ENCODE data around the gene HIF1AN. TPM values are rescaled to one million over a fixed set of nuclear protein-coding genes. Genes with fewer than 3 reads are reported as not detected.
A peak's percentile ranks its signal among the peaks of the same experiment; 100 is the strongest.

The HIF1AN gene
- total RNA-seq, 2 donors from 2014 or later = 7.3 to 9.9 TPM

- DNase-seq = no peak
- Histone ChIP-seq H3K27ac (no peak overlapping the region), H3K9me3 (no peaks in the 10 kb centered on the region), H3K4me3 (no peak overlapping the region), H3K36me3 (replicated peaks in 1 of 2; ENCODE audit: insufficient read depth in 1 of 2, low read depth in 2 of 2) (no peaks in the 10 kb centered on the region), H3K27me3 (no peaks in the 10 kb centered on the region), H3K4me1 (peaks cover 1% of the 10 kb centered on the region)
- no peak for TF ChIP-seq POLR2A (IDR thresholded peaks at IDR 0.05)
- TF ChIP-seq CTCF (IDR thresholded peaks at IDR 0.05) = no peak
- ATAC-seq = no peak
- WGBS, 2 donors = 83 to 84% methylated on average over 2 of the region's 2 CpGs
- intact Hi-C loops (cut with DNase I) = no loop called here
Observed at GRCh38 chr10:100505164-100505563, 30.6 kb upstream of the HIF1AN start.

- DNase-seq (no peak), ATAC-seq (no peak)
- no peaks in the 10 kb centered on the region for H3K9me3 ChIP-seq
- peaks cover 6% of the 10 kb centered on the region for H3K4me1 ChIP-seq
- H3K27me3 ChIP-seq = no peaks in the 10 kb centered on the region
- no peak for TF ChIP-seq POLR2A (IDR thresholded peaks at IDR 0.05)
- TF ChIP-seq CTCF (IDR thresholded peaks at IDR 0.05) = no peak
- no peaks in the 10 kb centered on the region for H3K36me3 ChIP-seq (replicated peaks in 1 of 2; ENCODE audit: insufficient read depth in 1 of 2, low read depth in 2 of 2)
- intact Hi-C loops (cut with DNase I) = no loop called here
- no peak overlapping the region for H3K27ac ChIP-seq
- 94 to 98% methylated on average over 5 of the region's 5 CpGs for WGBS, 2 donors
- no peak overlapping the region for H3K4me3 ChIP-seq
Observed at GRCh38 chr10:100506596-100507356, 29.0 kb upstream of the HIF1AN start.

- WGBS, 2 donors = 87 to 96% methylated on average over 5 of the region's 5 CpGs
- Histone ChIP-seq H3K27ac (no peak overlapping the region), H3K9me3 (no peaks in the 10 kb centered on the region), H3K36me3 (replicated peaks in 1 of 2; ENCODE audit: insufficient read depth in 1 of 2, low read depth in 2 of 2) (no peaks in the 10 kb centered on the region), H3K27me3 (no peaks in the 10 kb centered on the region), H3K4me3 (no peak overlapping the region), H3K4me1 (peaks cover 6% of the 10 kb centered on the region)
- no peak for TF ChIP-seq CTCF (IDR thresholded peaks at IDR 0.05)
- TF ChIP-seq POLR2A (IDR thresholded peaks at IDR 0.05) = no peak
- DNase-seq = no peak
- intact Hi-C loops (cut with DNase I) = no loop called here
- no peak for ATAC-seq
Observed at GRCh38 chr10:100507357-100507732, 28.4 kb upstream of the HIF1AN start.

- Histone ChIP-seq H3K4me3 (no peak overlapping the region), H3K36me3 (replicated peaks in 1 of 2; ENCODE audit: insufficient read depth in 1 of 2, low read depth in 2 of 2) (no peaks in the 10 kb centered on the region), H3K27me3 (no peaks in the 10 kb centered on the region), H3K4me1 (peaks cover 6% of the 10 kb centered on the region), H3K27ac (no peak overlapping the region), H3K9me3 (no peaks in the 10 kb centered on the region)
- WGBS, 2 donors = 35 to 47% methylated on average over 1 of the region's 1 CpG
- no peak for DNase-seq
- no peak for ATAC-seq
- TF ChIP-seq CTCF (IDR thresholded peaks at IDR 0.05) (no peak), POLR2A (IDR thresholded peaks at IDR 0.05) (no peak)
- intact Hi-C loops (cut with DNase I) = no loop called here
Observed at GRCh38 chr10:100508266-100508665, 27.5 kb upstream of the HIF1AN start.

GRCh38 chr10:100508691-100509150 is 27.0 kb upstream of the HIF1AN start:
- intact Hi-C loops (cut with DNase I) = no loop called here
- H3K27me3 ChIP-seq = no peaks in the 10 kb centered on the region
- 48 to 54% methylated on average over 3 of the region's 3 CpGs for WGBS, 2 donors
- H3K27ac ChIP-seq = no peak overlapping the region
- peak; percentile 40 for ATAC-seq
- H3K4me1 ChIP-seq = peaks cover 6% of the 10 kb centered on the region
- H3K4me3 ChIP-seq = no peak overlapping the region
- H3K36me3 ChIP-seq (replicated peaks in 1 of 2; ENCODE audit: insufficient read depth in 1 of 2, low read depth in 2 of 2) = no peaks in the 10 kb centered on the region
- TF ChIP-seq POLR2A (IDR thresholded peaks at IDR 0.05) = no peak
- TF ChIP-seq CTCF (IDR thresholded peaks at IDR 0.05) = peak in 6 of 7 experiments; percentile 16 to 58 (median 44)
- peak in 1 of 4 donors; percentile 26 for DNase-seq
- no peaks in the 10 kb centered on the region for H3K9me3 ChIP-seq
